ENCODE results near the gene PLCL1.
A peak's percentile ranks its signal among the peaks of the same experiment; 100 is the strongest.

PLCL1 gene

GRCh38 chr2:198096965-198097364 is 292.6 kb downstream of the PLCL1 start:
- DNase-seq (ENCODE audit: low read depth), result no peak
- no peak for TF ChIP-seq CTCF (conservative IDR thresholded peaks at IDR 0.05; ENCODE audit: control insufficient read depth, insufficient read depth, low read depth, low read length)
- H3K4me3 ChIP-seq (ENCODE audit: control insufficient read depth, low read depth, low read length), result no peak overlapping the region

GRCh38 chr2:198097630-198098029 is 293.2 kb downstream of the PLCL1 start:
- no peak for DNase-seq (ENCODE audit: low read depth)
- no peak for TF ChIP-seq CTCF (conservative IDR thresholded peaks at IDR 0.05; ENCODE audit: control insufficient read depth, insufficient read depth, low read depth, low read length)
- no peak overlapping the region for H3K4me3 ChIP-seq (ENCODE audit: control insufficient read depth, low read depth, low read length)

GRCh38 chr2:198098386-198098785 is 294.0 kb downstream of the PLCL1 start:
- no peak overlapping the region for H3K4me3 ChIP-seq (ENCODE audit: control insufficient read depth, low read depth, low read length)
- no peak for DNase-seq (ENCODE audit: low read depth)
- no peak for TF ChIP-seq CTCF (conservative IDR thresholded peaks at IDR 0.05; ENCODE audit: control insufficient read depth, insufficient read depth, low read depth, low read length)

- no peak for TF ChIP-seq CTCF (conservative IDR thresholded peaks at IDR 0.05; ENCODE audit: control insufficient read depth, insufficient read depth, low read depth, low read length)
- DNase-seq (ENCODE audit: low read depth), result peak; percentile 62
- no peak overlapping the region for H3K4me3 ChIP-seq (ENCODE audit: control insufficient read depth, low read depth, low read length)
Observed at GRCh38 chr2:198098918-198099317, 294.5 kb downstream of the PLCL1 start.

GRCh38 chr2:198100346-198100745 is 296.0 kb downstream of the PLCL1 start:
- TF ChIP-seq CTCF (conservative IDR thresholded peaks at IDR 0.05; ENCODE audit: control insufficient read depth, insufficient read depth, low read depth, low read length), result no peak
- H3K4me3 ChIP-seq (ENCODE audit: control insufficient read depth, low read depth, low read length), result no peak overlapping the region
- DNase-seq (ENCODE audit: low read depth), result peak; percentile 73

GRCh38 chr2:198101688-198102087 is 297.3 kb downstream of the PLCL1 start:
- DNase-seq (ENCODE audit: low read depth), result no peak
- H3K4me3 ChIP-seq (ENCODE audit: control insufficient read depth, low read depth, low read length), result no peak overlapping the region
- no peak for TF ChIP-seq CTCF (conservative IDR thresholded peaks at IDR 0.05; ENCODE audit: control insufficient read depth, insufficient read depth, low read depth, low read length)

- no peak for TF ChIP-seq CTCF (conservative IDR thresholded peaks at IDR 0.05; ENCODE audit: control insufficient read depth, insufficient read depth, low read depth, low read length)
- no peak for DNase-seq (ENCODE audit: low read depth)
- H3K4me3 ChIP-seq (ENCODE audit: control insufficient read depth, low read depth, low read length), result no peak overlapping the region
Observed at GRCh38 chr2:198102120-198102519, 297.7 kb downstream of the PLCL1 start.

All from fibroblast of mammary gland (primary cell).